IMR-90 (cell line): ENCODE results near the gene MKRN2OS.

Experiments
- CHD1 ChIP-seq: IDR thresholded peaks from 2 replicates; pipeline ENCODE4 v1.6.1; 2012; ENCODE audit warnings: low read depth, low read length, improper control_type of control experiment
- CTCF ChIP-seq: conservative IDR thresholded peaks from 2 replicates; pipeline ENCODE4 v1.5.1; 2012; ENCODE audit warnings: mild to moderate bottlenecking, low read depth, low read length, improper control_type of control experiment
- ELK1 ChIP-seq: fragments of 150-350 bp; IDR thresholded peaks from 2 replicates; pipeline ENCODE4 v1.6.1; 2016; ENCODE audit warnings: low read depth, mild to moderate bottlenecking, low read length, moderate library complexity, borderline replicate concordance
- POLR2A ChIP-seq: IDR thresholded peaks from 2 replicates; pipeline ENCODE4 v1.6.1; 2012; ENCODE audit warnings: mild to moderate bottlenecking, low read depth, low read length
- RFX5 ChIP-seq: IDR thresholded peaks from 2 replicates; pipeline ENCODE4 v1.8.0; 2012; ENCODE audit warnings: low read depth, mild to moderate bottlenecking, low read length, moderate library complexity

- TF ChIP-seq RFX5 (no peak), CHD1 (no peak), CTCF (no peak), ELK1 (no peak), POLR2A (no peak)
Measured at GRCh38 chr3:12566976-12567375, 21.7 kb upstream of the MKRN2OS start.
